Endodermal cell (in vitro differentiated cells): ENCODE data around the gene EPHA2. TPM values are rescaled to one million over a fixed set of nuclear protein-coding genes. Genes with fewer than 3 reads are reported as not detected.

Experiments
- DNase-seq: peaks from one replicate; pipeline ENCODE4 v3.0.0-alpha.2; 2017
- H3K27ac ChIP-seq: 2 replicates; pipeline ENCODE4 v1.5.1; 2013; ENCODE audit warnings: mild to moderate bottlenecking, low read depth, low read length, moderate library complexity
- H3K27me3 ChIP-seq: 2 replicates; pipeline ENCODE4 v1.6.1; 2013; ENCODE audit warnings: mild to moderate bottlenecking, low read length, moderate library complexity; ENCODE audit not compliant: insufficient read depth, control insufficient read depth, poor library complexity, severe bottlenecking
- H3K36me3 ChIP-seq: 2 replicates; pipeline ENCODE4 v1.7.0; 2013; ENCODE audit warnings: mild to moderate bottlenecking, low read length, moderate library complexity; ENCODE audit not compliant: control insufficient read depth, insufficient read depth
- H3K4me1 ChIP-seq: one replicate; pipeline ENCODE4 v1.7.0; 2013; ENCODE audit warnings: low read length; ENCODE audit not compliant: control insufficient read depth, insufficient read depth
- H3K4me3 ChIP-seq: 2 replicates; pipeline ENCODE4 v1.5.1; 2013; ENCODE audit warnings: mild to moderate bottlenecking, low read length, moderate library complexity
- H3K9ac ChIP-seq: 2 replicates; pipeline ENCODE4 v1.6.1; 2013; ENCODE audit warnings: mild to moderate bottlenecking, low read length, moderate library complexity; ENCODE audit not compliant: poor library complexity, severe bottlenecking; ENCODE audit errors: extremely low read depth
- H3K9me3 ChIP-seq: 2 replicates; pipeline ENCODE4 v1.6.1; 2013; ENCODE audit warnings: mild to moderate bottlenecking, low read length, moderate library complexity; ENCODE audit not compliant: control insufficient read depth
- H3K27ac Mint-ChIP-seq: 2 replicates; pipeline ENCODE4 v1.8.0; 2020; ENCODE audit warnings: mixed read lengths
- H3K27me3 Mint-ChIP-seq: 2 replicates; pipeline ENCODE4 v1.8.0; 2021; ENCODE audit warnings: mild to moderate bottlenecking, mixed read lengths; ENCODE audit not compliant: insufficient read depth
- H3K36me3 Mint-ChIP-seq: 2 replicates; pipeline ENCODE4 v1.8.0; 2020; ENCODE audit warnings: low read depth, mixed read lengths
- H3K4me1 Mint-ChIP-seq: 2 replicates; pipeline ENCODE4 v1.8.0; 2020; ENCODE audit warnings: mixed read lengths
- H3K4me3 Mint-ChIP-seq: 2 replicates; pipeline ENCODE4 v1.8.0; 2020; ENCODE audit warnings: mild to moderate bottlenecking, moderate library complexity, mixed read lengths
- H3K9me3 Mint-ChIP-seq: 2 replicates; pipeline ENCODE4 v1.8.0; 2020; ENCODE audit warnings: mild to moderate bottlenecking, mixed read lengths
- CTCF ChIP-seq: fragments of 200-600 bp; sonication (generic); conservative IDR thresholded peaks from 2 replicates; pipeline ENCODE4 v1.5.0; 2021; ENCODE audit warnings: antibody characterized with exemption, mild to moderate bottlenecking
- whole genome bisulfite sequencing, 2 experiments: methylation state at CpG; one replicate each; pipeline versions ENCODE4 v1.1.5 to v1.1.7; 2013; ENCODE audit warnings: missing lambda C conversion rate in 2 of 2, mixed read lengths in 1 of 2; ENCODE audit not compliant: insufficient coverage in 1 of 2, insufficient read length in 1 of 2; 5-methylcytosine and 5-hydroxymethylcytosine counted together
- total RNA-seq, 2 donors: library from RNA; stranded (reverse); fragmentation: NEBNext Ultra II Directional in 1 of 2; extraction: Animal tissue kit (Norgen Biotek cat#: 25700) in 1 of 2; gene quantifications; 2 replicates in 1 of 2; 3 replicates in 1 of 2; pipeline ENCODE4 v1.2.1, GENCODE V29; 2021

EPHA2 gene
- total RNA-seq, 2 donors from 2014 or later = 56.5 to 64.3 TPM

DNA sequence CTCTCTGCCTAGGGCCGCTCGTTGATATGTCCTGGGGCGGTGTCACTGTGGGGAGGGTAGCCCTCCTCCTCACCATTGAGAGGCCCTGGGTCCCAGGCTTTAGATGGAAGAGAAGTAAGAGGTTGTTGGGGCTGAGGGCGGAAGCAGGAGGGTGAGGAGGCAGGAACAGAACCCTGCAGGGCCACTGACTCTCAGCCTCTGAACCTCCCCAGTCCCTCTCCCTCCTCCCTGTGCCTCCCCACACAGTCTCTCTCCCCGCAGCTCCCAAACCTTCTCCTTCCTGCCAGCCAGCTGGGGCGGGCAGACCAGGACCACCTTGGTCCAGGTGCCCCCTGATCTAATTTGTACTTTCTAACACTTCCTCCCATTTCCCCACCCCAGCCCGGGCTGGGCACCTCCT lies 68.1 kb downstream of the EPHA2 start:
- H3K27me3 ChIP-seq = no peaks in the 10 kb centered on the region
- H3K27me3 Mint-ChIP-seq = no peaks in the 10 kb centered on the region
- no peak overlapping the region for H3K27ac Mint-ChIP-seq
- no peaks in the 10 kb centered on the region for H3K36me3 Mint-ChIP-seq
- no peak overlapping the region for H3K9ac ChIP-seq
- peaks cover 9% of the 10 kb centered on the region for H3K4me1 Mint-ChIP-seq
- H3K9me3 Mint-ChIP-seq = no peaks in the 10 kb centered on the region
- H3K4me1 ChIP-seq = peaks cover 7% of the 10 kb centered on the region
- peak; percentile 47 for DNase-seq
- H3K4me3 ChIP-seq = no peak overlapping the region
- no peaks in the 10 kb centered on the region for H3K36me3 ChIP-seq
- H3K27ac ChIP-seq = no peak overlapping the region
- 91% methylated on average over 7 of the region's 7 CpGs; no CpG with 5 or more reads in 1 of the 2 experiments for WGBS, 2 experiments
- H3K9me3 ChIP-seq = no peaks in the 10 kb centered on the region
- no peak for TF ChIP-seq CTCF
- H3K4me3 Mint-ChIP-seq = no peak overlapping the region

DNA sequence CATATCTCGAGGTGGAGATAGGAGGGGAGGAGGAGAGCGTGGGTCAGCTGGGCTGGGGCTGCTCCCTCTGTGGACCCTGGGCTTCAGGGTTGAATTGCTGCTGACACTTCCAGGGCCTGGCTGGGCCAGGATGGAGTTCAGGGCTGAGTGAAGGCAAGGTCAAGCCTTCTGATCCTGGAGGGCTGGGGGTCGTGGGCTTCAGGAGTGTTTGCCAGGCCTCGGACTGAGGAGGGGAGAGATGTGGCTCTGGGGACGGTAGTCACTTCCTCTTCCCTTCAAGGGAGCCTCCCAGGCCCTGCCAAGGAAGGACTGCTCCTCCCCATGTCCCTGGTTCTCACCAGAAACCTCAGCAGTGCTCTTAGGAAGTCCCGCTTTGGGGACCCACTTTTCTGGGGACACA lies 70.3 kb downstream of the EPHA2 start:
- H3K27me3 Mint-ChIP-seq = no peaks in the 10 kb centered on the region
- H3K36me3 Mint-ChIP-seq = no peaks in the 10 kb centered on the region
- Histone ChIP-seq H3K27me3 (no peaks in the 10 kb centered on the region), H3K36me3 (no peaks in the 10 kb centered on the region), H3K9me3 (no peaks in the 10 kb centered on the region), H3K4me1 (peaks cover 14% of the 10 kb centered on the region), H3K4me3 (no peak overlapping the region), H3K9ac (no peak overlapping the region), H3K27ac (no peak overlapping the region)
- no peak overlapping the region for H3K27ac Mint-ChIP-seq
- no peak overlapping the region for H3K4me3 Mint-ChIP-seq
- no peaks in the 10 kb centered on the region for H3K9me3 Mint-ChIP-seq
- DNase-seq = no peak
- WGBS, 2 experiments = 92% methylated on average over 6 of the region's 6 CpGs; no CpG with 5 or more reads in 1 of the 2 experiments
- TF ChIP-seq CTCF = no peak
- peaks cover 18% of the 10 kb centered on the region for H3K4me1 Mint-ChIP-seq

- Mint-ChIP-seq H3K9me3 (no peaks in the 10 kb centered on the region), H3K4me3 (no peak overlapping the region), H3K27me3 (peaks cover 1% of the 10 kb centered on the region), H3K27ac (no peak overlapping the region), H3K4me1 (peaks cover 24% of the 10 kb centered on the region), H3K36me3 (no peaks in the 10 kb centered on the region)
- no peak for DNase-seq
- no peak overlapping the region for H3K4me3 ChIP-seq
- TF ChIP-seq CTCF = no peak
- H3K27me3 ChIP-seq = no peaks in the 10 kb centered on the region
- no peaks in the 10 kb centered on the region for H3K9me3 ChIP-seq
- H3K4me1 ChIP-seq = peaks cover 20% of the 10 kb centered on the region
- no peak overlapping the region for H3K27ac ChIP-seq
- WGBS, 2 experiments = 81% methylated on average over 5 of the region's 5 CpGs; no CpG with 5 or more reads in 1 of the 2 experiments
- no peak overlapping the region for H3K9ac ChIP-seq
- H3K36me3 ChIP-seq = no peaks in the 10 kb centered on the region
These were observed 72.4 kb downstream of the EPHA2 start for GRCh38 chr1:16083486-16083885.
